ENCODE results near the gene DUOX2.

Gene DUOX2

DNA sequence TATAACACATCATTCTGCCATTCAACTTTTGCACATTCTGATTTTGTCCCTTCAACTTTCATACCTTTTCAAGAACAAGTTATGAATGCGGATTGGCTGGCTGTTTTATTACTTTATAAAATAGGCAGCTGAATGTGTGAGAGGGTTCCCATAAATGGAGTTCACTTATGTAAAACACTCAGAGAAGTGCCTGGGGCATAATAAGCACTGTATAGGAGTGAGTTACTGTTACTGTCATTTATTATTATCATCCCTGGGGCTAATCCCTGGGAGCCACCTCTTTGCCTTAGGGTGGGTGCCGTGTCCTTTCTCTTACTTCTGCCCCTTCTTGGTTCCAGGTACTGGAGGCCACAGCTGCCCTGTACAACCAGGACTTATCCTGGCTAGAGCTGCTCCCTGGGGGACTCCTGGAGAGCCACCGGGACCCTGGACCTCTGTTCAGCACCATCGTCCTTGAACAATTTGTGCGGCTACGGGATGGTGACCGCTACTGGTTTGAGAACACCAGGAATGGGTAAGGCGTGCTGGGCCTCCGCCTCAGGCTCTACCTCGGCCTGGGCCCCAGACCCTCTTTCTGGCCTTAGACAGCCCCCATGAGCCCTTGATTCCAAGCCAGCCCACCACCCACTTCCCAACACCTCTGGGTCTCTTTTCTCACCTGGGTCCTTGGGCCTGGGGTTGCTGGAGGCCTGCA lies 26.7 kb upstream of the DUOX2 start:
- Histone ChIP-seq H4K20me1 (ENCODE audit: insufficient read depth, low read length, poor library complexity, severe bottlenecking) (no peaks in the 10 kb centered on the region), H3K4me1 (ENCODE audit: insufficient read depth, low read length, poor library complexity, severe bottlenecking) (no peaks in the 10 kb centered on the region), H3K9me2 (replicated peaks; ENCODE audit: low read depth, low read length) (no peaks in the 10 kb centered on the region), H2AFZ (ENCODE audit: low read length) (no peak overlapping the region), H3K27me3 (ENCODE audit: insufficient read depth, low read length, poor library complexity, severe bottlenecking) (no peaks in the 10 kb centered on the region), H3K9ac (ENCODE audit: low read depth, low read length, poor library complexity, severe bottlenecking) (no peak overlapping the region), H3K9me3 (ENCODE audit: insufficient read depth, low read depth, low read length) (no peaks in the 10 kb centered on the region), H3K36me3 (ENCODE audit: insufficient read depth, low read length) (no peaks in the 10 kb centered on the region), H3K4me2 (ENCODE audit: low read depth, low read length, poor library complexity, severe bottlenecking) (no peak overlapping the region), H3K4me3 (ENCODE audit: low read length, poor library complexity, severe bottlenecking) (no peak overlapping the region), H3K79me2 (ENCODE audit: insufficient read depth, low read length) (no peaks in the 10 kb centered on the region), H3F3A (ENCODE audit: low read depth) (no peaks in the 10 kb centered on the region)
- TF ChIP-seq, protein P1, sequence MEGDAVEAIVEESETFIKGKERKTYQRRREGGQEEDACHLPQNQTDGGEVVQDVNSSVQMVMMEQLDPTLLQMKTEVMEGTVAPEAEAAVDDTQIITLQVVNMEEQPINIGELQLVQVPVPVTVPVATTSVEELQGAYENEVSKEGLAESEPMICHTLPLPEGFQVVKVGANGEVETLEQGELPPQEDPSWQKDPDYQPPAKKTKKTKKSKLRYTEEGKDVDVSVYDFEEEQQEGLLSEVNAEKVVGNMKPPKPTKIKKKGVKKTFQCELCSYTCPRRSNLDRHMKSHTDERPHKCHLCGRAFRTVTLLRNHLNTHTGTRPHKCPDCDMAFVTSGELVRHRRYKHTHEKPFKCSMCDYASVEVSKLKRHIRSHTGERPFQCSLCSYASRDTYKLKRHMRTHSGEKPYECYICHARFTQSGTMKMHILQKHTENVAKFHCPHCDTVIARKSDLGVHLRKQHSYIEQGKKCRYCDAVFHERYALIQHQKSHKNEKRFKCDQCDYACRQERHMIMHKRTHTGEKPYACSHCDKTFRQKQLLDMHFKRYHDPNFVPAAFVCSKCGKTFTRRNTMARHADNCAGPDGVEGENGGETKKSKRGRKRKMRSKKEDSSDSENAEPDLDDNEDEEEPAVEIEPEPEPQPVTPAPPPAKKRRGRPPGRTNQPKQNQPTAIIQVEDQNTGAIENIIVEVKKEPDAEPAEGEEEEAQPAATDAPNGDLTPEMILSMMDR (conservative IDR thresholded peaks at IDR 0.05; ENCODE audit: low read length) = no peak
- TF ChIP-seq EZH2phosphoT487 (IDR thresholded peaks at IDR 0.05; ENCODE audit: borderline replicate concordance) = no peak

DNA sequence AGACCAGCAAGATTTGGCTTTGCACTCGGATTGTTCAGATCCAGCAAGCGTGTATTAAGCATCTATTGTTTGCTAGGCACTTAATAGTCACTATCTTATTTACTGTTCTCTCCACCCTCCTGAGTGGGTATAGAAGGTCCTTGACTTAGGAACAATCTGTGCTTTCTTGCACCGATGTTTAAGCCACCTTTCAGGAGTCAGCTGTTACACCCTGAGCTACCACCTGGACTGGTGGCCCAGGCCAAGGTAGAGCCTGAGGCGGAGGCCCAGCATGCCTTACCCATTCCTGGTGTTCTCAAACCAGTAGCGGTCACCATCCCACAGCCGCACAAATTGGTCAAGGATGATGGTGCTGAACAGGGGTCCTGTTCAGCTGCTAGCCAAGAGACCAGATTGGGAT lies 25.8 kb upstream of the DUOX2 start:
- Histone ChIP-seq H3K9me3 (ENCODE audit: insufficient read depth, low read depth, low read length) (no peaks in the 10 kb centered on the region), H3K4me1 (ENCODE audit: insufficient read depth, low read length, poor library complexity, severe bottlenecking) (no peaks in the 10 kb centered on the region), H3K9me2 (replicated peaks; ENCODE audit: low read depth, low read length) (no peaks in the 10 kb centered on the region), H3K9ac (ENCODE audit: low read depth, low read length, poor library complexity, severe bottlenecking) (no peak overlapping the region), H3K4me3 (ENCODE audit: low read length, poor library complexity, severe bottlenecking) (no peak overlapping the region), H3K36me3 (ENCODE audit: insufficient read depth, low read length) (no peaks in the 10 kb centered on the region), H3F3A (ENCODE audit: low read depth) (no peaks in the 10 kb centered on the region), H3K4me2 (ENCODE audit: low read depth, low read length, poor library complexity, severe bottlenecking) (no peak overlapping the region), H3K79me2 (ENCODE audit: insufficient read depth, low read length) (no peaks in the 10 kb centered on the region), H3K27me3 (ENCODE audit: insufficient read depth, low read length, poor library complexity, severe bottlenecking) (no peaks in the 10 kb centered on the region), H4K20me1 (ENCODE audit: insufficient read depth, low read length, poor library complexity, severe bottlenecking) (no peaks in the 10 kb centered on the region), H2AFZ (ENCODE audit: low read length) (no peak overlapping the region)
- TF ChIP-seq, protein P1 (conservative IDR thresholded peaks at IDR 0.05; ENCODE audit: low read length) = no peak
- no peak for TF ChIP-seq EZH2phosphoT487 (IDR thresholded peaks at IDR 0.05; ENCODE audit: borderline replicate concordance)

DNA sequence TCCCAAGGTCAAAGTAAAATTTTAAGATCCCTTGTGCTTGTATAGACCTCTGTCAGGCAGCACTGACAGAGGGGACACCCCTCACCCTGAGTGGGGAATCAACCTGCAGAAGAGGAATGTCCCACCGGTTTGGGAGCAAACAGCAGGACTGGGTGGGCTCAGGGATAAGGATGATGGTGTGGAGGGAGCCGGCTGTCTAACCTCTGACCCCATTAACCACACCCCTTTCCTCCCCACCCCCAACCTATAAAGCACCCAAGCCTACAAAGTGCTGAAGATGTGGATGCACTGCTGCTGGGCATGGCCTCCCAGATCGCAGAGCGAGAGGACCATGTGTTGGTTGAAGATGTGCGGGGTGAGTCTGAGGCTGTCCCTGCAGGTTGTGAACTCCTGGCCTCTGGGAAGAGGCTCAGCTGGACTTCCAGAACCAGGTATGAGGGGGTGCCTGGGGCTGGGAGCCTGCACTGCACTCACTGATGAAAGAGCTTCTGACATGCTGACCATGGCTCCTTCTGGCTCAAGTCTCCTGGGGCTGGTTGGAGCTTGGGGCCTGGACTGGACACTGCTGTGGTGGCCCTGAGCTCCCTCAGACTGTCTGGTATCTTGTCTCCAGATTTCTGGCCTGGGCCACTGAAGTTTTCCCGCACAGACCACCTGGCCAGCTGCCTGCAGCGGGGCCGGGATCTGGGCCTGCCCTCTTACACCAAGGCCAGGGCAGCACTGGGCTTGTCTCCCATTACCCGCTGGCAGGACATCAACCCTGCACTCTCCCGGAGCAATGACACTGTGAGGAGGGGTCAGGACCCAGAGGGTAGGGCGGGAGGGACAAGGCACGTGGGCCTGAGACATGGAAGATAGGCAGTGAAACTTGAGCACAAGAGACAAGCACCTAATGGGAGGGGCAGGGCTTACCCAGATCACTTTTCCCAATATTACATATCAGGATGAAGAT lies 25.1 kb upstream of the DUOX2 start:
- Histone ChIP-seq H2AFZ (ENCODE audit: low read length) (no peak overlapping the region), H3K4me3 (ENCODE audit: low read length, poor library complexity, severe bottlenecking) (no peak overlapping the region)

More for the DNA sequence above, 25.1 kb upstream of the DUOX2 start:
- H3K9me2 ChIP-seq (replicated peaks; ENCODE audit: low read depth, low read length) = no peaks in the 10 kb centered on the region
- TF ChIP-seq EZH2phosphoT487 (IDR thresholded peaks at IDR 0.05; ENCODE audit: borderline replicate concordance) = no peak
- TF ChIP-seq, protein P1 (conservative IDR thresholded peaks at IDR 0.05; ENCODE audit: low read length) = no peak
- H3K9me3 ChIP-seq (ENCODE audit: insufficient read depth, low read depth, low read length) = no peaks in the 10 kb centered on the region
- no peak overlapping the region for H3K4me2 ChIP-seq (ENCODE audit: low read depth, low read length, poor library complexity, severe bottlenecking)
- H3K79me2 ChIP-seq (ENCODE audit: insufficient read depth, low read length) = no peaks in the 10 kb centered on the region
- H3K36me3 ChIP-seq (ENCODE audit: insufficient read depth, low read length) = no peaks in the 10 kb centered on the region
- no peaks in the 10 kb centered on the region for H3K27me3 ChIP-seq (ENCODE audit: insufficient read depth, low read length, poor library complexity, severe bottlenecking)
- no peak overlapping the region for H3K9ac ChIP-seq (ENCODE audit: low read depth, low read length, poor library complexity, severe bottlenecking)
- H3F3A ChIP-seq (ENCODE audit: low read depth) = no peaks in the 10 kb centered on the region
- H4K20me1 ChIP-seq (ENCODE audit: insufficient read depth, low read length, poor library complexity, severe bottlenecking) = no peaks in the 10 kb centered on the region
- no peaks in the 10 kb centered on the region for H3K4me1 ChIP-seq (ENCODE audit: insufficient read depth, low read length, poor library complexity, severe bottlenecking)

Data from Loucy (cell line).